ENCODE data around the gene PPM1D. TPM values are rescaled to one million over a fixed set of nuclear protein-coding genes. Genes with fewer than 3 reads are reported as not detected.
A peak's percentile ranks its signal among the peaks of the same experiment; 100 is the strongest.

Gene PPM1D
- polyA plus RNA-seq, 1 donor from 2014 or later = 13.7 TPM

GRCh38 chr17:60622961-60623360, 23.0 kb downstream of the PPM1D start:
- Mint-ChIP-seq H3K4me1 (peaks cover 2 to 26% (median 15%) of the 10 kb centered on the region in 3 donors), H3K9me3 (no peaks in the 10 kb centered on the region), H3K27me3 (no peaks in the 10 kb centered on the region), H3K4me3 (no peak overlapping the region), H3K27ac (no peak overlapping the region), H3K36me3 (no peaks in the 10 kb centered on the region)

GRCh38 chr17:60623415-60623814, 23.4 kb downstream of the PPM1D start:
- no peak overlapping the region for H3K27ac Mint-ChIP-seq
- H3K27me3 Mint-ChIP-seq = no peaks in the 10 kb centered on the region
- peaks cover 2 to 27% (median 15%) of the 10 kb centered on the region in 3 donors for H3K4me1 Mint-ChIP-seq
- no peaks in the 10 kb centered on the region for H3K36me3 Mint-ChIP-seq
- H3K9me3 Mint-ChIP-seq = no peaks in the 10 kb centered on the region
- no peak overlapping the region for H3K4me3 Mint-ChIP-seq

GRCh38 chr17:60627124-60627523, 27.1 kb downstream of the PPM1D start:
- Mint-ChIP-seq H3K4me3 (no peak overlapping the region), H3K27me3 (no peaks in the 10 kb centered on the region), H3K9me3 (no peaks in the 10 kb centered on the region), H3K4me1 (peaks cover 0 to 11% (median 2%) of the 10 kb centered on the region in 3 donors), H3K27ac (no peak overlapping the region), H3K36me3 (no peaks in the 10 kb centered on the region)

GRCh38 chr17:60628252-60628889, 28.4 kb downstream of the PPM1D start:
- Mint-ChIP-seq H3K9me3 (no peaks in the 10 kb centered on the region), H3K27me3 (no peaks in the 10 kb centered on the region), H3K36me3 (no peaks in the 10 kb centered on the region), H3K4me3 (peak overlapping the region in 1 of 4 donors; percentile 8), H3K4me1 (peaks cover 0 to 8% (median 0%) of the 10 kb centered on the region in 3 donors), H3K27ac (no peak overlapping the region)

GRCh38 chr17:60629120-60629519, 29.1 kb downstream of the PPM1D start:
- H3K27me3 Mint-ChIP-seq = no peaks in the 10 kb centered on the region
- no peak overlapping the region for H3K4me3 Mint-ChIP-seq
- no peaks in the 10 kb centered on the region for H3K36me3 Mint-ChIP-seq
- peaks cover 0 to 5% (median 0%) of the 10 kb centered on the region in 3 donors for H3K4me1 Mint-ChIP-seq
- H3K9me3 Mint-ChIP-seq = no peaks in the 10 kb centered on the region
- no peak overlapping the region for H3K27ac Mint-ChIP-seq

- H3K36me3 Mint-ChIP-seq = no peaks in the 10 kb centered on the region
- peaks cover 0 to 5% (median 0%) of the 10 kb centered on the region in 3 donors for H3K4me1 Mint-ChIP-seq
- no peaks in the 10 kb centered on the region for H3K27me3 Mint-ChIP-seq
- no peak overlapping the region for H3K27ac Mint-ChIP-seq
- H3K9me3 Mint-ChIP-seq = no peaks in the 10 kb centered on the region
- H3K4me3 Mint-ChIP-seq = no peak overlapping the region
Measured at GRCh38 chr17:60630352-60630751, 30.4 kb downstream of the PPM1D start.

- H3K27ac Mint-ChIP-seq = peak overlapping the region in 1 of 3 donors; percentile 39
Measured at GRCh38 chr17:60631119-60631518, 31.1 kb downstream of the PPM1D start.

GRCh38 chr17:60637683-60638082, 37.7 kb downstream of the PPM1D start:
- Mint-ChIP-seq H3K27ac (peak overlapping the region in 1 of 3 donors; percentile 5), H3K36me3 (peaks cover 7% of the 10 kb centered on the region), H3K27me3 (no peaks in the 10 kb centered on the region)

More at GRCh38 chr17:60631119-60631518, 31.1 kb downstream of the PPM1D start:
- Mint-ChIP-seq H3K9me3 (no peaks in the 10 kb centered on the region), H3K4me1 (peaks cover 0 to 5% (median 0%) of the 10 kb centered on the region in 3 donors), H3K27me3 (no peaks in the 10 kb centered on the region), H3K4me3 (no peak overlapping the region), H3K36me3 (no peaks in the 10 kb centered on the region)

GRCh38 chr17:60639019-60639330, 39.0 kb downstream of the PPM1D start:
- Mint-ChIP-seq H3K27ac (no peak overlapping the region), H3K27me3 (no peaks in the 10 kb centered on the region), H3K4me1 (peaks cover 2 to 5% (median 3%) of the 10 kb centered on the region in 3 donors), H3K4me3 (no peak overlapping the region), H3K9me3 (no peaks in the 10 kb centered on the region), H3K36me3 (peaks cover 7% of the 10 kb centered on the region)

More at GRCh38 chr17:60637683-60638082, 37.7 kb downstream of the PPM1D start:
- Mint-ChIP-seq H3K4me3 (no peak overlapping the region), H3K9me3 (no peaks in the 10 kb centered on the region), H3K4me1 (peaks cover 2 to 5% (median 3%) of the 10 kb centered on the region in 3 donors)

GRCh38 chr17:60640503-60640902, 40.5 kb downstream of the PPM1D start:
- H3K27me3 Mint-ChIP-seq = no peaks in the 10 kb centered on the region
- H3K4me1 Mint-ChIP-seq = peaks cover 2 to 5% (median 3%) of the 10 kb centered on the region in 3 donors
- H3K9me3 Mint-ChIP-seq = no peaks in the 10 kb centered on the region
- no peak overlapping the region for H3K4me3 Mint-ChIP-seq
- no peak overlapping the region for H3K27ac Mint-ChIP-seq
- H3K36me3 Mint-ChIP-seq = peaks cover 7% of the 10 kb centered on the region

- no peak overlapping the region for H3K27ac Mint-ChIP-seq
- peaks cover 7% of the 10 kb centered on the region for H3K36me3 Mint-ChIP-seq
- no peaks in the 10 kb centered on the region for H3K27me3 Mint-ChIP-seq
- H3K9me3 Mint-ChIP-seq = no peaks in the 10 kb centered on the region
- H3K4me1 Mint-ChIP-seq = peaks cover 3 to 5% (median 3%) of the 10 kb centered on the region in 3 donors
- no peak overlapping the region for H3K4me3 Mint-ChIP-seq
Measured at GRCh38 chr17:60641126-60641525, 41.1 kb downstream of the PPM1D start.

GRCh38 chr17:60641810-60642220, 41.8 kb downstream of the PPM1D start:
- Mint-ChIP-seq H3K36me3 (peaks cover 3% of the 10 kb centered on the region), H3K27ac (no peak overlapping the region), H3K27me3 (no peaks in the 10 kb centered on the region), H3K4me3 (no peak overlapping the region), H3K4me1 (peaks cover 4 to 5% (median 4%) of the 10 kb centered on the region in 3 donors), H3K9me3 (no peaks in the 10 kb centered on the region)

- Mint-ChIP-seq H3K27ac (no peak overlapping the region), H3K9me3 (no peaks in the 10 kb centered on the region), H3K4me1 (peaks cover 2 to 5% (median 3%) of the 10 kb centered on the region in 3 donors), H3K27me3 (no peaks in the 10 kb centered on the region), H3K36me3 (peaks cover 10% of the 10 kb centered on the region), H3K4me3 (no peak overlapping the region)
Measured at GRCh38 chr17:60645918-60646523, 46.0 kb downstream of the PPM1D start.

- peaks cover 2 to 7% (median 4%) of the 10 kb centered on the region in 3 donors for H3K4me1 Mint-ChIP-seq
- H3K36me3 Mint-ChIP-seq = peaks cover 10% of the 10 kb centered on the region
- H3K4me3 Mint-ChIP-seq = no peak overlapping the region
- no peak overlapping the region for H3K27ac Mint-ChIP-seq
- no peaks in the 10 kb centered on the region for H3K9me3 Mint-ChIP-seq
- no peaks in the 10 kb centered on the region for H3K27me3 Mint-ChIP-seq
Measured at GRCh38 chr17:60646701-60647100, 46.7 kb downstream of the PPM1D start.

- H3K27ac Mint-ChIP-seq = no peak overlapping the region
- H3K27me3 Mint-ChIP-seq = no peaks in the 10 kb centered on the region
- peaks cover 8 to 14% (median 13%) of the 10 kb centered on the region in 3 donors for H3K4me1 Mint-ChIP-seq
Measured at GRCh38 chr17:60647705-60648104, 47.7 kb downstream of the PPM1D start.

More at GRCh38 chr17:60647705-60648104, 47.7 kb downstream of the PPM1D start:
- Mint-ChIP-seq H3K36me3 (peaks cover 9% of the 10 kb centered on the region), H3K4me3 (no peak overlapping the region), H3K9me3 (no peaks in the 10 kb centered on the region)
